NCI-H2107 treated with DMSO at 0.1 percent for 48 hours (cell line): Measurements from ENCODE around the gene PPP1R15B.
"Not testable (repeated sequence)": the region's sequence is repeated elsewhere in the genome, so short reads cannot be mapped to it uniquely, and the experiment has no call there.

ENCODE experiments used
- DNase-seq: peaks from one replicate; lab custom pipeline; 2025; ENCODE audit not compliant: unreplicated experiment; lab: John Stamatoyannopoulos, UW

Gene PPP1R15B

GRCh38 chr1:204443871-204444581 lies 32.4 kb upstream of the PPP1R15B start:
- DNase-seq: no peak

GRCh38 chr1:204443260-204443619 lies 31.6 kb upstream of the PPP1R15B start:
- no peak for DNase-seq

GRCh38 chr1:204442376-204443259 lies 31.0 kb upstream of the PPP1R15B start:
- no peak for DNase-seq

GRCh38 chr1:204441558-204441957 lies 29.9 kb upstream of the PPP1R15B start:
- no peak for DNase-seq

- DNase-seq: no peak
These were observed 28.2 kb upstream of the PPP1R15B start for GRCh38 chr1:204439621-204440375.

- DNase-seq: no peak
These were observed 27.0 kb upstream of the PPP1R15B start for GRCh38 chr1:204438628-204439027.

GRCh38 chr1:204437796-204438570 lies 26.4 kb upstream of the PPP1R15B start:
- DNase-seq: no peak

- DNase-seq: no peak
These were observed 24.3 kb upstream of the PPP1R15B start for GRCh38 chr1:204435872-204436271.

- no peak for DNase-seq
These were observed 23.8 kb upstream of the PPP1R15B start for GRCh38 chr1:204435381-204435831.

GRCh38 chr1:204434116-204434755 lies 22.6 kb upstream of the PPP1R15B start:
- DNase-seq: no peak

- DNase-seq: no peak
These were observed 21.1 kb upstream of the PPP1R15B start for GRCh38 chr1:204432708-204433107.

- DNase-seq: peak; percentile 22
These were observed 19.9 kb upstream of the PPP1R15B start for GRCh38 chr1:204431310-204432184.

- DNase-seq: no peak
These were observed 18.1 kb upstream of the PPP1R15B start for GRCh38 chr1:204429746-204430145.

GRCh38 chr1:204426971-204427701 lies 15.5 kb upstream of the PPP1R15B start:
- DNase-seq: no peak

GRCh38 chr1:204426474-204426873 lies 14.9 kb upstream of the PPP1R15B start:
- no peak for DNase-seq

- DNase-seq: no peak
These were observed 14.4 kb upstream of the PPP1R15B start for GRCh38 chr1:204426035-204426436.

GRCh38 chr1:204424621-204425020 lies 13.0 kb upstream of the PPP1R15B start:
- DNase-seq: no peak

- DNase-seq: not testable (repeated sequence)
These were observed 10.6 kb upstream of the PPP1R15B start for GRCh38 chr1:204422061-204422705.
